T-cell (primary cell): ENCODE results near the gene POMT2. TPM values are rescaled to one million over a fixed set of nuclear protein-coding genes. Genes with fewer than 3 reads are reported as not detected.

Experiments used
- ATAC-seq, 4 experiments: fragments of 200-7000 bp in 3 of 4; fragments of 150-1000 bp in 1 of 4; cut with Tn5 transposase; replicated peaks in 1 of 4; 1 replicate in 3 of 4; 2 replicates in 1 of 4; pipeline ENCODE4 v1.10.0; 2021; ENCODE audit warnings: moderate library complexity in 3 of 4, mild to moderate bottlenecking in 2 of 4, moderate number of reproducible peaks in 1 of 4
- CTCF ChIA-PET, 2 donors: fragments of 300-600 bp; sonication (Branson Sonifier 250); formaldehyde crosslinking; loops; one replicate each; lab custom pipeline; 2022; ENCODE audit warnings: antibody characterized with exemption in 2 of 2; lab: Charles Lee
- POLR2A ChIA-PET, 2 donors: fragments of 300-600 bp; sonication (Branson Sonifier 250); formaldehyde crosslinking; loops; one replicate each; lab custom pipeline; 2022; ENCODE audit warnings: antibody characterized with exemption in 2 of 2; lab: Charles Lee
- DNase-seq, 35 experiments: peaks; one replicate each; pipeline versions ENCODE4 v3.0.0 to v3.0.0-alpha.2; 2013 to 2023
- H3K27ac ChIP-seq: one replicate; pipeline ENCODE4 v1.5.1; 2013; ENCODE audit warnings: low read length
- H3K27me3 ChIP-seq, 2 experiments: replicated peaks in 1 of 2; 1 replicate in 1 of 2; 2 replicates in 1 of 2; pipeline versions ENCODE4 v1.6.1 to v1.7.0; 2013; ENCODE audit warnings: low read length in 1 of 2, mixed read lengths in 1 of 2; ENCODE audit not compliant: control insufficient read depth in 2 of 2, insufficient read depth in 2 of 2; ENCODE audit errors: extremely low read depth in 1 of 2
- H3K36me3 ChIP-seq, 2 donors: 1 replicate in 1 of 2; 2 replicates in 1 of 2; pipeline versions ENCODE4 v1.6.1 to v1.7.0; 2013; ENCODE audit warnings: low read length in 1 of 2; ENCODE audit not compliant: control insufficient read depth in 2 of 2, insufficient read depth in 1 of 2; ENCODE audit errors: extremely low read depth in 1 of 2
- H3K4me1 ChIP-seq, 2 experiments: 1 replicate in 1 of 2; 2 replicates in 1 of 2; pipeline versions ENCODE4 v1.6.1 to v1.7.0; 2013; ENCODE audit warnings: low read length in 2 of 2, mixed read lengths in 1 of 2; ENCODE audit not compliant: insufficient read depth in 2 of 2, control insufficient read depth in 1 of 2; ENCODE audit errors: extremely low read depth in 1 of 2
- H3K4me3 ChIP-seq, 2 donors: 1 replicate in 1 of 2; 2 replicates in 1 of 2; pipeline versions ENCODE4 v1.5.1 to v1.7.0; 2013; ENCODE audit warnings: mild to moderate bottlenecking in 2 of 2, low read length in 1 of 2, moderate library complexity in 1 of 2; ENCODE audit not compliant: control insufficient read depth in 1 of 2; ENCODE audit errors: extremely low read depth in 1 of 2
- H3K9me3 ChIP-seq: 2 replicates; pipeline ENCODE4 v1.7.0; 2013
- H3K27ac Mint-ChIP-seq, 2 donors: one replicate each; pipeline ENCODE4 v1.8.0; 2020 to 2021; ENCODE audit warnings: mild to moderate bottlenecking in 2 of 2, mixed read lengths in 2 of 2
- H3K27me3 Mint-ChIP-seq, 2 donors: one replicate each; pipeline ENCODE4 v1.8.0; 2021 to 2022; ENCODE audit warnings: mixed read lengths in 2 of 2
- H3K36me3 Mint-ChIP-seq: one replicate; pipeline ENCODE4 v1.8.0; 2021; ENCODE audit warnings: mixed read lengths
- H3K4me1 Mint-ChIP-seq, 3 donors: one replicate each; pipeline ENCODE4 v1.8.0; 2020 to 2022; ENCODE audit warnings: mixed read lengths in 3 of 3, mild to moderate bottlenecking in 1 of 3
- H3K4me3 Mint-ChIP-seq, 3 donors: one replicate each; pipeline ENCODE4 v1.8.0; 2020 to 2022; ENCODE audit warnings: mild to moderate bottlenecking in 3 of 3, mixed read lengths in 3 of 3, moderate library complexity in 3 of 3
- H3K9me3 Mint-ChIP-seq, 3 donors: one replicate each; pipeline ENCODE4 v1.8.0; 2020 to 2022; ENCODE audit warnings: mixed read lengths in 3 of 3
- WGBS: methylation state at CpG from one replicate; pipeline ENCODE4 v1.1.5; 2013; ENCODE audit warnings: missing lambda C conversion rate; ENCODE audit not compliant: insufficient coverage; 5-methylcytosine and 5-hydroxymethylcytosine counted together
- total RNA-seq, 35 experiments: library from RNA in 6 of 35; stranded (reverse) in 6 of 35; fragments of 120-200 nt in 1 of 35; gene quantifications; one replicate each; pipeline versions ENCODE4 v1.2.1 to v1.2.4 and lab custom pipeline; 2013 to 2026

POMT2 gene
- total RNA-seq, 5 donors from 2014 or later (not counting 1 experiment from before 2014, with no cell fraction given): 11.4 to 14.3 (median 13.2) TPM

- ATAC-seq (no peak), DNase-seq (no peak)
- H3K9me3 Mint-ChIP-seq: no peaks in the 10 kb centered on the region
- no peak overlapping the region for H3K4me3 Mint-ChIP-seq
- H3K4me1 Mint-ChIP-seq: peaks cover 7 to 13% (median 11%) of the 10 kb centered on the region in 3 donors
- ChIA-PET POLR2A (interaction anchor here in 1 of 2 donors (0.6 kb wide), 1 partner anchor 1656 kb away, joined by 7 read pairs; the partner anchor contains the start of gene TTLL5), CTCF (interaction anchor here (0.6 to 1.6 kb wide), 15 partner anchors 13 to 483 kb away, joined by 3 to 7 read pairs (median 4); partner anchors contain the start of gene ADCK1 (in 1 of the 2))
- H3K36me3 ChIP-seq: no peaks in the 10 kb centered on the region
- no peaks in the 10 kb centered on the region for H3K27me3 Mint-ChIP-seq
- H3K9me3 ChIP-seq: no peaks in the 10 kb centered on the region
- H3K27me3 ChIP-seq: no peaks in the 10 kb centered on the region
- H3K27ac Mint-ChIP-seq: no peak overlapping the region
- H3K4me1 ChIP-seq: peaks cover 0 to 5% of the 10 kb centered on the region in 2 experiments
- no peaks in the 10 kb centered on the region for H3K36me3 Mint-ChIP-seq
- 84% methylated on average over 4 of the region's 5 CpGs for WGBS
- no peak overlapping the region for H3K4me3 ChIP-seq
- no peak overlapping the region for H3K27ac ChIP-seq
Measured at GRCh38 chr14:77316872-77317301, 3.8 kb downstream of the POMT2 start.

GRCh38 chr14:77316195-77316505 is 4.5 kb downstream of the POMT2 start:
- H3K9me3 Mint-ChIP-seq: no peaks in the 10 kb centered on the region
- Histone ChIP-seq H3K4me3 (no peak overlapping the region), H3K27ac (no peak overlapping the region), H3K4me1 (peaks cover 0 to 3% of the 10 kb centered on the region in 2 experiments), H3K27me3 (no peaks in the 10 kb centered on the region), H3K9me3 (no peaks in the 10 kb centered on the region), H3K36me3 (no peaks in the 10 kb centered on the region)
- CTCF ChIA-PET: interaction anchor here (0.5 to 1.8 kb wide), 30 partner anchors 9 to 606 kb away, joined by 3 to 12 read pairs (median 4); partner anchors contain the start of genes ADCK1 (in 1 of the 2), SAMD15 (in 1 of the 2) and TMED8 (in 1 of the 2)
- ATAC-seq: no peak
- peaks cover 5 to 10% (median 8%) of the 10 kb centered on the region in 3 donors for H3K4me1 Mint-ChIP-seq
- H3K4me3 Mint-ChIP-seq: no peak overlapping the region
- H3K27ac Mint-ChIP-seq: no peak overlapping the region
- WGBS: no CpG with 5 or more reads among the region's 1 CpG
- DNase-seq: no peak
- POLR2A ChIA-PET: interaction anchor here (0.7 kb wide), 2 partner anchors 42 to 440 kb away, joined by 4 to 11 read pairs; no protein-coding TSS in a partner anchor
- no peaks in the 10 kb centered on the region for H3K27me3 Mint-ChIP-seq
- H3K36me3 Mint-ChIP-seq: peaks cover 4% of the 10 kb centered on the region

- Histone ChIP-seq H3K9me3 (no peaks in the 10 kb centered on the region), H3K27ac (no peak overlapping the region), H3K36me3 (no peaks in the 10 kb centered on the region), H3K27me3 (no peaks in the 10 kb centered on the region), H3K4me3 (no peak overlapping the region), H3K4me1 (no peaks in the 10 kb centered on the region)
- ChIA-PET POLR2A (no interaction called here), CTCF (interaction anchor here (0.7 to 1.8 kb wide), 10 partner anchors 10 to 605 kb away, joined by 3 to 12 read pairs (median 4); partner anchors contain the start of genes SAMD15 (in 1 of the 2) and TMED8 (in 1 of the 2))
- WGBS: 77% methylated on average over 4 of the region's 10 CpGs
- H3K4me1 Mint-ChIP-seq: peaks cover 1 to 5% (median 4%) of the 10 kb centered on the region in 3 donors
- H3K4me3 Mint-ChIP-seq: no peak overlapping the region
- no peak for DNase-seq
- H3K27ac Mint-ChIP-seq: no peak overlapping the region
- no peak for ATAC-seq
- no peaks in the 10 kb centered on the region for H3K27me3 Mint-ChIP-seq
- H3K36me3 Mint-ChIP-seq: peaks cover 7% of the 10 kb centered on the region
- H3K9me3 Mint-ChIP-seq: no peaks in the 10 kb centered on the region
Measured at GRCh38 chr14:77314539-77315457, 5.9 kb downstream of the POMT2 start.

GRCh38 chr14:77314043-77314442 is 6.6 kb downstream of the POMT2 start:
- ChIA-PET POLR2A (no interaction called here), CTCF (interaction anchor here in 1 of 2 donors (0.8 kb wide), 1 partner anchor 10 kb away, joined by 5 read pairs; no protein-coding TSS in a partner anchor)
- H3K4me1 ChIP-seq: no peaks in the 10 kb centered on the region
- no peaks in the 10 kb centered on the region for H3K36me3 ChIP-seq
- peaks cover 7% of the 10 kb centered on the region for H3K36me3 Mint-ChIP-seq
- DNase-seq (no peak), ATAC-seq (no peak)
- no peak overlapping the region for H3K27ac ChIP-seq
- H3K27me3 ChIP-seq: no peaks in the 10 kb centered on the region
- no peaks in the 10 kb centered on the region for H3K27me3 Mint-ChIP-seq
- H3K4me3 Mint-ChIP-seq: no peak overlapping the region
- WGBS: 50% methylated on average over 1 of the region's 2 CpGs
- H3K9me3 Mint-ChIP-seq: no peaks in the 10 kb centered on the region
- no peak overlapping the region for H3K4me3 ChIP-seq
- no peak overlapping the region for H3K27ac Mint-ChIP-seq
- H3K9me3 ChIP-seq: no peaks in the 10 kb centered on the region
- H3K4me1 Mint-ChIP-seq: peaks cover 0 to 2% (median 2%) of the 10 kb centered on the region in 3 donors

- H3K9me3 ChIP-seq: no peaks in the 10 kb centered on the region
- Mint-ChIP-seq H3K9me3 (no peaks in the 10 kb centered on the region), H3K27me3 (no peaks in the 10 kb centered on the region), H3K4me3 (no peak overlapping the region), H3K4me1 (peaks cover 0 to 2% (median 2%) of the 10 kb centered on the region in 3 donors), H3K36me3 (peaks cover 7% of the 10 kb centered on the region), H3K27ac (no peak overlapping the region)
- no CpG with 5 or more reads among the region's 1 CpG for WGBS
- no peak overlapping the region for H3K27ac ChIP-seq
- H3K36me3 ChIP-seq: no peaks in the 10 kb centered on the region
- ATAC-seq (no peak), DNase-seq (no peak)
- H3K4me1 ChIP-seq: no peaks in the 10 kb centered on the region
- no peaks in the 10 kb centered on the region for H3K27me3 ChIP-seq
- ChIA-PET CTCF (no interaction called here), POLR2A (no interaction called here)
- no peak overlapping the region for H3K4me3 ChIP-seq
Measured at GRCh38 chr14:77313371-77313770, 7.3 kb downstream of the POMT2 start.

GRCh38 chr14:77311217-77311616 is 9.5 kb downstream of the POMT2 start:
- CTCF ChIA-PET: no interaction called here
- H3K4me1 Mint-ChIP-seq: peaks cover 0 to 2% (median 2%) of the 10 kb centered on the region in 3 donors
- ATAC-seq: no peak
- Histone ChIP-seq H3K9me3 (no peaks in the 10 kb centered on the region), H3K27ac (no peak overlapping the region), H3K27me3 (no peaks in the 10 kb centered on the region), H3K4me3 (no peak overlapping the region), H3K36me3 (no peaks in the 10 kb centered on the region), H3K4me1 (no peaks in the 10 kb centered on the region)
- no peak overlapping the region for H3K27ac Mint-ChIP-seq
- peaks cover 7% of the 10 kb centered on the region for H3K36me3 Mint-ChIP-seq
- DNase-seq: no peak
- no CpG with 5 or more reads among the region's 2 CpGs for WGBS
- POLR2A ChIA-PET: no interaction called here
- H3K27me3 Mint-ChIP-seq: no peaks in the 10 kb centered on the region
- H3K4me3 Mint-ChIP-seq: no peak overlapping the region
- H3K9me3 Mint-ChIP-seq: no peaks in the 10 kb centered on the region
